ENCODE data around the gene SQOR.

Gene SQOR

DNA sequence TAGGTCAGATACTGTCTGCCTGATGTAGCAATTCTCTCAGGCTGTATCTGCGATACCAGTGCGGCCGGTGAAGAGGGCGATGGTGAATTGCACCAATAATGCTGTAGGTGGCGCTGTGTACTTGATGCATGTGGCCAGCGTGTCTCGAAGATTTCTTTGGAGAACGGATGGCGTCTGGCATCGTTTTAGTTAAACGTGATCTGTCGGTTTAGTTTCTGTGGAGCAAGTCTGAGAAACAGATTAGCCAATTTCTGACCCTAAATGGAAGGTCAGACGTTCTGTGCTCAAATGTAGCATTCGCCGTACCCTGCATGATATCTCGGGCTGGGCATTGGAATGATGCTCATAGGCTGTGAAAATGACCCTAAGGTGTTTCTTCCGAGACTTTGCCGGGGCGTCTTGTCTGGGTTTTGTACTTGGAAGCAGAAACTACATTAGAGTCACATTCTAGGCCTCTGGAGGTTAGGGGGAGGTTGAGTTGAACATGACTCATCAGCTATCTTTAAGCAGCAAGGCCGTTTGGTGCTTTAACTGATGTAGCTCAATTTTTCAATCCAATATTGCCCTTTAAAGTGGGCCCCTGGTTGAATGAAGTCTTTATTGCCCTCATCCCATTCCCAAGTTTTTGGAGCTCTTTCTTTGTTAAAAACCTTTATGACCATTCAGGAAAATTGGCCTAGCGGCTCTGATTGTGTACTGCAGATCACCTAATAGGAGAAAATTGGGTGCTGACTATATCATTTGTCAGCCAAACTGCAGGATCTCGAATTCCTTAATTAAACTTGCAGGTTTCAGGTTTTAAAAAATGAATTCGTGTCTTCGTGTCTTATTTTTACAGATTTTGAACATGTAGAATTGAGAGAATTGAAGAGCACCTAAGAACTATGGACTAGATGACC is 80.0 kb downstream of the SQOR start:
- peak; percentile 58 for DNase-seq

DNA sequence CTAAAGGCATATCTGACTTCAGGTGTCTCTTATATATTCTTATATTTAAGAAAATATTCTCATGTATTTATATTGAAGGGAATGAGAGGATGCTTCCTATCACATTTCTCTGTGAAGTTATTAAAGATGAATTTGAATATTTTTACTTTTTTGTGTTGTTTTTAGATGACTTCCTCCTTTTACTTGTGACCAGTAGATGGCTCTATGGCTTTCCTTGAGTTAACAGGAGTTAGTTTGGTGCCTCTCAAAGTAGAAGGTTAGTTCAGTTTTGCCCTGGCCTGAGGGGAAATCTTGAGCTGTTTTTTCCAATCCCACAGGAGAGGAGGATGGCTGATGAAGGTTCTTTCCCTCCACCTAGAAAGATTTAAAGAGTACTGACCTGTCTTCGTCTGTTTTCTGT is 80.7 kb downstream of the SQOR start:
- DNase-seq = no peak

DNA sequence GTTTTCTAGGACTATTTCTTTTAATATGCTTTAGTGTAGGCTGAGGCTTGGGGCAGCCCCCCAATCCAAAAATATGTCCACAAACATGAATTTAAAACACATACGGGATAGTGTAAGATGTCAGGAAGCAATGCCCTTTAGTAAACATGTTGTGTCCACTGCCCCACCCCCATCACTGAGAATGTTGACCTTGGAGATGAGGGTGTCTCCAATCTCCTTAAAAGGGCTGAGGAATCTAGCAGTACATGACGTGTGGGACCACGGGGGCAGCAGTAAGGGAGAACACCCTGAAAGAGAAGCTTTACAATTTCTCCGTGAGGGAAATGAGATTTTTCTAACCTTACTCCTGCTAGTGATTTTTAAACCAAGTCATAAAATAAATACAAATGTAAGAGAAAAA is 84.7 kb downstream of the SQOR start:
- DNase-seq = no peak

DNA sequence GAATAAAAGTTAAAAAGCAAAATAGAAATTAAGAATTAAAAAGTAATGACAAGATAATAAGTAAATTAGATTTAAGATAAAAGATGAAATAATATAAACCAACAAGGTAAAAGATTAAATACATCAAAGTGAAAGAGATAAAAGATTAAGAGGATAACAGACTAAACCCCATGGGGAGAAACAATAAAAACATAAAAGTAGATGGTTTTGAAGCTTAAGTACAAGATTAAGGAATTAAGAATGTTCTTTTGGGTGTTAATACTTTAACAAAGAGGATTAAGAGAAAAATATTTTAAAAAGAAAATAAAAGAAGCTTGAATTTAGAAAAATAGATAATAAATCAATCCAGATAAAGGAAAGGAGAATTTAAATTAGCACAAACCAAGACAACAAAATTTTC is 85.4 kb downstream of the SQOR start:
- DNase-seq = no peak

DNA sequence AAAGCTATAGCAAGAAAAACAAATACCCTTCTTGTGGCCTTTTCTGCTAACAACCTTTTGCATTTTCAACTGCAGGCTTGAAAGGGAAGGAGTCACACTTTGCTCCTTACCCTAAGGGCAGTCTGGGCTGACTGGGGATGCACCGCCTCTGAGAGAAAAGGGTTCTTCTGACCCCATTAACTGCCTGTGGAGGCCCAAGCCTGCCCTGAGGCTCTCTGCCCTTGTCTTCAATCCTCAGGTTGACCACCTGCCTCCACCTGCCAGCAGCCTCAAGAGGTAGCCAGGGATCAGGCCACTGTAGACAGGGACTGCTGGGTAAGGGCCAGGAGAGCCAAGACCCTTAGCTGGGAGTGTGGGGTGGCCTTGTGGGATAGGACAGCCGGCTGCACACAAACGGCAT is 93.8 kb downstream of the SQOR start:
- DNase-seq = no peak

DNA sequence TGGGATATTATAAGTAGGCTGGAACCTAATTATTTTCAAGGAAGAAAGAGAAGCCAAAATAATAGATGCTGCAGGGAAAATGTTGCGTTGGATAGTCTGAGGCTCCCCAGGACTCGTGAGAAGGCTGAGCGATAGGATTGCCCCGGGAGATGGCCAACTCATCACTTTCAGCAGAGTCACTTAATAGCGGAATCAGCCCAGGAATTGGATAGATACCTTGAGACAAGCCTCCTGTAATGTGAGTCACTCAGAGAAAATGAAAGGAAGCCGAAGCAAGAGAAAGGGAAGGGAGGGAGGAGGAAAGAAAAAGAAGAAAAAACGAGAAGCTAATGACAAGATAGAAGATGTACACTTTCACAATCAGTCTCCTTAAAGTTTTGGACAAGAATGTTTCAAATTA is 94.3 kb downstream of the SQOR start:
- no peak for DNase-seq

DNA sequence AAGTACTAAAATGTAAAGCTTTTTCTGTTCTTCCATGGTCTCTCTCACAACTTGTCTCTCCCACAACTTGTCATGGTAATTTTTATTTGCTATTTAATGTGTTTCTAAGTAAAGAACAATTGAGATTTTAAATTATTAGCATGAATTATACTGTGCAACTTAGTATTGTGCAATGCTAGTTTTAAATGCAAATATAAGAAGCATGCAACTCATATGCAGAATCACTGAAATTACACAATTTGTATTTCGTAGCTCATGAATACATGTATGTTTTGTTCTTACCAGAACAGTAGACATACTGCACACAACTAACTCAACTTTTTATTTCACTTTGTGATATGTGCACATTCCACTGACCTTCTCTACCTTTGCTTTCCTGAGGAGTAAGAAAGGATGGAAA is 96.5 kb downstream of the SQOR start:
- DNase-seq = no peak

DNA sequence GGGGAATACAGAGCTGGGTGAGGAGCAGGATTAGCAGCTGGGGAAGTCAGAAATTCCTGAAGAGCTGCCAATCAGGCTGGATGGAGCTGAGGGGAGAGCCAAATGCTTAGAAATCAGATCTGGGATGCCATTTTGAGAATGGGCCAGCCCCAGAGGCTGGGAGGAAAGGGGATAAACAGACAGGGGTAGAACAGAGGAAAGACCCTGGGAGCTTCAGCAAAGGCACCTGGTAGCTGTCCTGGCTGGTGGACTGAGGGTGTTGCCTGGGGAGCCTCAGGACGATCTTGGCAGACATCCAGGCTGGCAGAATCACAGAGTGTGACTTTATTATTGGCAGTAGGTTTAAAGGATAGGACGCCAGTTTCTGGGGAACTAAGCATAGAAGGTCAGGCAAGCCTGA is 97.8 kb downstream of the SQOR start:
- DNase-seq = peak; percentile 53

DNA sequence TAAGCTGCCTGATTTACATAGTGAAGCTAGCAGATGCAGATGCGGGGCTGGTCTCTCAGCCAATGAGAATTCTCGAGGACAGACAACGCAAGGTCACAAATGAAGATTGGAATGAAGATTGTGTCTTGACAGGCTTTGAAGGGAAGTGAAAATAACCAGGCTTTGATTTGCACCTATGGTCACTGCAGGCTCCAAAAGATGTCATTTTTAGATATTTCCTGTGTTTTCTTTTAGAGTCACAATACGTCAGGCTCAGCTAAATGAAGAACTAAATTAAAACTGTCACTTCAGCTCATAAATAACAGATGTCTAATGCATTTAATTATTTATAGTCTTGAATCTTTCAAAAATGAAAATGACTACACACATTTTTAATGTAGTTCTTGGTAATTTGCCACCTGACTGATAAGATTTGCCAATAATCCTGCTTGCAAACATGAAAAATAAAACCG is 99.5 kb downstream of the SQOR start:
- DNase-seq = no peak
